Mammary epithelial cell (primary cell): ENCODE data around the gene CCDC27.

ENCODE experiments used
- EZH2 ChIP-seq: IDR thresholded peaks from 2 replicates; pipeline ENCODE4 v1.6.1; 2012; ENCODE audit warnings: low read length, inconsistent platforms, borderline replicate concordance
- TF ChIP-seq, protein P1 (sequence below), 2 donors: IDR thresholded peaks in 1 of 2; conservative IDR thresholded peaks in 1 of 2; 2 replicates each; pipeline ENCODE4 v1.5.1; 2011 to 2012; ENCODE audit warnings: inconsistent platforms in 2 of 2, low read length in 2 of 2, mild to moderate bottlenecking in 2 of 2, control low read depth in 1 of 2, low read depth in 1 of 2; ENCODE audit not compliant: insufficient read depth in 1 of 2; ENCODE audit errors: extremely low read depth in 1 of 2

DNA sequence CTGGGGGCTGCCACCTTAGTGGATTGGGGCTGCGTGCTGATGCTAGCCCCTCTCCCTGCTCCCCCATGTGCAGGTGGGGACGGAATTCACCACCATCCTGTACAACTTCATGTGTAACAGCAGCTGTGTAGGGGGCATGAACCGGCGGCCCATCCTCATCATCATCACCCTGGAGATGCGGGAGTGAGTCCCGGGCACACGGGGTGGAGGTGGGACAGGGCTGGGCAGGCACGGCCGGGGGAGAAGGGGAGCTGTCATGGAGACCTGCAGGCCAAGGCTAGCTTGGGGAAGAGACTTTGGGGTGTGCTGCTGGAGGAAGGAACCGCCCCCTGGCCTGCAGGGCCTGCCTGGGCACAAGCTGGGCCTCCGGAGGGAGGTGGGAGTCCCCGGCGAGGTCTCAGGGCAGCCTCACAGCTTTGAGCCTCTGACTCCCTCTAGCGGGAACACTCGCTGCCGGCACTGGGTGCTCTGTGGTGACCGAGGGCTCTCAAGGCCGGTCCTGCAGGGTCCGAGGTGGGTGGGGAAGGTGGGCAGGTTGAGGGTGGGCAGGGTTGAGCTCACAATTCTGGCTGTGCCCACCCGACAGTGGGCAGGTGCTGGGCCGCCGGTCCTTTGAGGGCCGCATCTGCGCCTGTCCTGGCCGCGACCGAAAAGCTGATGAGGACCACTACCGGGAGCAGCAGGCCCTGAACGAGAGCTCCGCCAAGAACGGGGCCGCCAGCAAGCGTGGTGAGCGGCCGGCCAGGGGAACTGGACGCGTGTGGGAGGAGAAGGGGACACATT lies 25.0 kb upstream of the CCDC27 start:
- TF ChIP-seq, protein P1, sequence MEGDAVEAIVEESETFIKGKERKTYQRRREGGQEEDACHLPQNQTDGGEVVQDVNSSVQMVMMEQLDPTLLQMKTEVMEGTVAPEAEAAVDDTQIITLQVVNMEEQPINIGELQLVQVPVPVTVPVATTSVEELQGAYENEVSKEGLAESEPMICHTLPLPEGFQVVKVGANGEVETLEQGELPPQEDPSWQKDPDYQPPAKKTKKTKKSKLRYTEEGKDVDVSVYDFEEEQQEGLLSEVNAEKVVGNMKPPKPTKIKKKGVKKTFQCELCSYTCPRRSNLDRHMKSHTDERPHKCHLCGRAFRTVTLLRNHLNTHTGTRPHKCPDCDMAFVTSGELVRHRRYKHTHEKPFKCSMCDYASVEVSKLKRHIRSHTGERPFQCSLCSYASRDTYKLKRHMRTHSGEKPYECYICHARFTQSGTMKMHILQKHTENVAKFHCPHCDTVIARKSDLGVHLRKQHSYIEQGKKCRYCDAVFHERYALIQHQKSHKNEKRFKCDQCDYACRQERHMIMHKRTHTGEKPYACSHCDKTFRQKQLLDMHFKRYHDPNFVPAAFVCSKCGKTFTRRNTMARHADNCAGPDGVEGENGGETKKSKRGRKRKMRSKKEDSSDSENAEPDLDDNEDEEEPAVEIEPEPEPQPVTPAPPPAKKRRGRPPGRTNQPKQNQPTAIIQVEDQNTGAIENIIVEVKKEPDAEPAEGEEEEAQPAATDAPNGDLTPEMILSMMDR (conservative IDR thresholded peaks at IDR 0.05 in 1 of 2, IDR thresholded peaks at IDR 0.05 in 1 of 2; ENCODE audit: extremely low read depth in 1 of 2, insufficient read depth in 1 of 2, low read depth in 1 of 2, low read length in 2 of 2), result no peak
- no peak for TF ChIP-seq EZH2
